HG02763 (cell line): Measurements from ENCODE around the gene PLN.

Source experiments
- ATAC-seq: cut with Tn5 transposase; IDR thresholded peaks from one replicate; pipeline ENCODE4 v1.9.1; 2021; ENCODE audit warnings: mild to moderate bottlenecking, moderate library complexity; ENCODE audit not compliant: unreplicated experiment

The PLN gene

DNA sequence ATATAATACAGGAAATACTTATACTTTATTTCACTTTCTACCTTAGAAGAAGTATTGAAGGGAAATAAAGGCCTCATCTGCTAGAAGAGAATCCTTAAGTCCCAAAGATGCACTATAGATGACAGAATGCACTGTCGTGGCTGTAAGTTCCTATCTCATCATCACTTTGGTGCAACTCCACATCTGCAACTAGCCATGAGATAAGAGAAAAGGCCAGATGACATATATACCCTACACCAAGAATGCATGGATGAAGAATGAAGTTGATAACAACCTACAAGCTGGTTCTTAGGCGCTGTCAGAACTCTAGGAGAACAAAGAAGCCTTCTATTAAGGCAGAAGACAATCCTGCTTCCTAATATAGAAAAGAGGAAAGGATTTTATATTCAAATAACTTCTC is 11.6 kb upstream of the PLN start:
- no peak for ATAC-seq

DNA sequence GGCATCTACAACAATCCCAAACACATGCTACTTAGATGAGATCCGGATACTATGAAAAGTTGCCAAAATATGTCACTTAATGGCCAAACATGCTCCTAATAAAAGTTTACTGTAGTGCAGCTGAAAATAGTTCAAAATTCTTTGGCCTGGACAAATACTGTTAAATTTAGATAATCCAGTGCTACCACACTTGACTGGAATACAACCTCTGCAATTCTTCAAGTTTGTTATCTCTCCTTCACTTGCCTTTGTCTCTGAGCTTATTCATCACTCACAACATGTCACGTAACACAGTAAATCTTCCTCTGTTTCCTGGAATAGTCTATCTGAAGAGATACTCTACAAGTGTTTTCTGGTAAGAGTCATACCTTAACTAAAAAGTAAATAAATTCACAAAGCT is 10.5 kb upstream of the PLN start:
- no peak for ATAC-seq

- no peak for ATAC-seq
Observed at GRCh38 chr6:118542184-118542952, 5.7 kb upstream of the PLN start.

- no peak for ATAC-seq
Observed at GRCh38 chr6:118544105-118544504, 4.0 kb upstream of the PLN start.

GRCh38 chr6:118546164-118546879 is 1.8 kb upstream of the PLN start:
- ATAC-seq, result no peak

- ATAC-seq, result no peak
Observed at GRCh38 chr6:118546880-118547218, 1.2 kb upstream of the PLN start.

DNA sequence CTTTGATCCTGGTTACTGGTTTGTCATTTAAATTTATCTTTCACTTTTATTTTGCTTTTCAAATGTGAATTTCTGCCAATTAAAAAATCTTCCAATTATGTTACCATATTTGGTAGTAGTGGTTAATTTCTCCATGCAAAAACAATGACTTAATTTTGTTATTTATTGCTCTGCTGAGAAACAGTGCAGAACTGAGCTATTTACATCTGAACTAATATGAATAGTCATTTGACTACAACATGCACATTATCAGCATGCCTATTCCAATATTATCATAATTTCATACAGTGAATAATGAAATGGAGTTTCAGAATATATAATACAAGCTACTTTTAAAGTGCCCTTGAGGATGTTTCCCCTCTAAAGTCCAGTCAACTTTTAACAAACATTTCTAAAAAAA is 517 bp downstream of the PLN start:
- no peak for ATAC-seq

GRCh38 chr6:118551063-118552053 is 3.3 kb downstream of the PLN start:
- ATAC-seq, result peak; percentile 84

- no peak for ATAC-seq
Observed at GRCh38 chr6:118553132-118553531, 5.0 kb downstream of the PLN start.

DNA sequence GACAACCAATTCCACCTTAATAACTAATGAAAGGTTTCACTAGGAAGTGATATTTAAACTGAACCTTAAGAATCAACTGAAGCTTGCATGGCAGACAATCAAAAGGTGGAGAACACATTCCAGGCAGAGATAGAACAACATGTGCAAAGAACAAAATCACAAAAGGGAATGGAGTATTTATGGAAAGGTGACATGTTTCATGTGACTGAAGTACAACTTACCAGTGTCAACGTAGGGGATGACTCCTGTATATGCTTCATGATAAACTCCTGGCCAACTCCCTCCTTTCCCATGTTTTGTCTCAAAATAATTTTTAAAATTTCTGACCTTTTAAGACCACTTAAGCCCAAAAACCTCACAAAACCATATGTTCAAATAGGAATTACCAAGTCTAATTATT is 6.6 kb downstream of the PLN start:
- ATAC-seq, result no peak

DNA sequence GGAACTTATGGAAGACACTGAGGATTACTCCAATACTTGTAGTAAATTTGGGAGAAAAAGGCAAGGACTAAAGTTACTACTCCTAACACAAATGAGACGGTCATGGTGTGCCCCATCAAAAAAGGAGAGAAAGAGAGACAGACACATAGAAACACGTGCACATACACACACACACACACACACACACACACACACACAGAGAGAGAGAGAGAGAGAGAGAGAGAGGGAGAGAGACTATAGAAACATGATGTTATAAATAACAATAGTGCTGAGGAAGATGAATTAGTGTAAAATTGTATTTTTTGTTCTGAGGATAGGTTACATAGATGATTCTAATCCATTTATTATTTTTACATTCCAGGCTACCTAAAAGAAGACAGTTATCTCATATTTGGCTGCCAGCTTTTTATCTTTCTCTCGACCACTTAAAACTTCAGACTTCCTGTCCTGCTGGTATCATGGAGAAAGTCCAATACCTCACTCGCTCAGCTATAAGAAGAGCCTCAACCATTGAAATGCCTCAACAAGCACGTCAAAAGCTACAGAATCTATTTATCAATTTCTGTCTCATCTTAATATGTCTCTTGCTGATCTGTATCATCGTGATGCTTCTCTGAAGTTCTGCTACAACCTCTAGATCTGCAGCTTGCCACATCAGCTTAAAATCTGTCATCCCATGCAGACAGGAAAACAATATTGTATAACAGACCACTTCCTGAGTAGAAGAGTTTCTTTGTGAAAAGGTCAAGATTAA is 10.5 kb downstream of the PLN start:
- ATAC-seq, result no peak

GRCh38 chr6:118559659-118560058 is 11.6 kb downstream of the PLN start:
- no peak for ATAC-seq

DNA sequence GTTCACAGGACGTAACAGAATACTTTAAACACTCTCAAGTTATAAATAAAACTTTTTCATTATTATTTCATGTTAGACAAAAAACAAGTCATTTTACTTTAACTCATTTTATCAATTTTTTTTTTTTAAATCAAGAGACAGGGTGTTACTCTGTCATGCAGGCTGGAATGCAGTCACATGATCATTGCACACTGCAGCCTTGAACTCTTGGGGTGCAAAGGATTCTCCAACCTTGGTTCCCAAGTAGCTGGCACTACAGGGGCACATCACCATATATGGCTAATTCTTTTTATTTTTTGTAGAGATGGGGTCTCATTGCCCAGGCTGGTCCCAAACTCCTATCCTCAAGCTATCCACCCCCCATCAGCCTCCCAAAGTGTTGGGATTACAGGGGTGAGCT is 14.2 kb downstream of the PLN start:
- ATAC-seq, result no peak

DNA sequence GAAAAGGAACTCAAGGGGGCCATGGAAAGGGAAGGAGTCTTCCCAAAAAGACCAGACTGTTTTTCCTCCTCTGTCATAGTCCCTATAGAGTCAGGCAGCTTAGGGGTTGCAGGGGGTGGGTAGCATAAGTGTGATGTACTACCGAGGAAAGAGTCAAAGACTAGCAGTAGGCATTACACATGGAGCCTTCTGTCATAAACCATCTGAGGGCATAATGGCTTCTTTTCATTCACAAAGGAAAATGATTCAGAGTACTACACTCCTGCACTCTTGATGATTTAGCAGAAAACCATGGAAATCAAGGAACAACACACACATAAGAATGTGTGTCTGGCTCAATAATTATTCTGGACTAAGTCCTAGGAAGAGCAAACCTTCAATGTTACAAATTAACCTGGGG is 14.9 kb downstream of the PLN start:
- ATAC-seq, result no peak

- ATAC-seq, result peak; percentile 96
Observed at GRCh38 chr6:118565311-118565960, 17.3 kb downstream of the PLN start.

GRCh38 chr6:118567974-118568373 is 19.9 kb downstream of the PLN start:
- ATAC-seq, result no peak

DNA sequence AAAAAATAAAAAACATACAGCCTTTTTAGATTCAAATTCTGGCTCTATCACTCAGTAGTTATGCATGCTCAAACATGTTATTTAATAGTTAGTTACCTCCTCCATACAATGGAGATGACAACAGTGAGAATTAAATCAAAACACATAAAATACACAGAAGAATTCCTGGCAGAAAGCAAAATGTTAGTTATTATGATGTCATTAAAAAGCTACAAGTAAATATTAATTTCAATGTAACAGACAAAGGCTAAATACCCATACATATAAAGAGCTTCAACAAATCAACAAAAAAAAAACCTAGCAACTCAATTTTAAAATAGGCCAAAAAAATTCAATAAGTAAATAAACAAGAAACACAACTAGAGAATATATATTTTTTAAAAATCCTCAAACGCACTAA is 21.4 kb downstream of the PLN start:
- no peak for ATAC-seq

- ATAC-seq, result no peak
Observed at GRCh38 chr6:118571121-118571520, 23.0 kb downstream of the PLN start.

GRCh38 chr6:118574051-118574865 is 26.2 kb downstream of the PLN start:
- no peak for ATAC-seq
